GM12801 (cell line): ENCODE data around the gene ZNF423.

Experiments
- CTCF ChIP-seq: IDR thresholded peaks from one replicate; pipeline ENCODE4 v1.5.1; 2011; ENCODE audit warnings: control low read depth; ENCODE audit not compliant: insufficient read length; ENCODE audit errors: extremely low read depth

ZNF423 gene

DNA sequence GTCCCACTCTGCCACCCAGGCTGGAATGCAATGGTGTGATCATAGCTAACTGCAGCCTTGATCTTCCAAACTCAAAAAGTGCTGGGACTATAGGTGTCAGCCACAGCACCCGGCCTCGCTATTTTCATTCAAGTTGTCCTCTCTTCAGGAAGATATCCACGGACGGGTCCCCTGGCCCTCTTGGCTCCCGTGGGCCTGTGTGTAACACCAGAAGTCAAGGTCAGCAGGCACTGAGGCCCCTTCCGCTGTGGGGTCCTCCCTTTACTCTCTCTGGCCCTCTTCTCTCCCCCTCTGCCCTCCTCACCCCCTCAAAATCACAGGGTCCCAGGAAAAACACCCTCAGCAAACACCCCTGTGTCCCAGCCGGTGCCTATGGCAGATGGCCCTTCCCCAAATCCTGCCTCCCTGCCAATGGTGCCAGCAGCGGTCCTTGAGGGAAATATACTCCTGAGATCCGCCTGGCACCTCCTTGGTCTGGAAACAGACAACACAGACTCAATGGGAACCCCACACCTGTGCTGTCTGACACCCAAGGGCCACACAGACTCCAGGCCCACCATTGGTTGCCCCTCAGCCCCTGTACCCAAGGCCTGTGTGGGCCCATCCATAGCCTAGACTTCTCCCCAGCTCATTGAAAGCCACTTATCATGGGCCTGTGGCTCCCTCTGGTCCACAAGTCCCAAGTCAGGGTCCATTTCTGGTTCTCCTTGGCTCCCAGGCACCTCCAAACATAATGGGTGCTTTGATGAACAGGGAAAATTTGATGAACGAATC is 221.5 kb downstream of the ZNF423 start:
- TF ChIP-seq CTCF = no peak

DNA sequence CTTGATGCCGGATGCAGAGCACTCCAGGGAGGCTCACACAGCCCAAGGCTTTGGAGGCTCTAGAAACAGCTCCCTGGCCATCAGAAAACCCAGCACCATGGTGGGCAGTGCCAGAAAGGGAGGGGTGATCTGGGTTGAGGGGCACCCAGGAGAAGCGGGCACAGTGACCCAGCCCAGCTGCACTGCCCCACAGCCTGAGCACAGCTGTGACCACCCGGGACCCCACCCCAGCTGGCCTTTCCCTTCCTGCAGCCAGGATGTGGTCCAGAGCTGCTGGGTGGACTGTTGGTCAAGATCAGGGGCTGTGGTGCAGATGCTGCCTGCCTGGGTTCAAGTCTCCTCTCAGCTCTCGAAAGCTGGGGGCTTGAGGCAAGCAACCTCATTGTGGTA is 223.1 kb downstream of the ZNF423 start:
- no peak for TF ChIP-seq CTCF

- no peak for TF ChIP-seq CTCF
These were observed 223.7 kb downstream of the ZNF423 start for GRCh38 chr16:49632086-49632794.

- no peak for TF ChIP-seq CTCF
These were observed 224.5 kb downstream of the ZNF423 start for GRCh38 chr16:49631187-49632041.

DNA sequence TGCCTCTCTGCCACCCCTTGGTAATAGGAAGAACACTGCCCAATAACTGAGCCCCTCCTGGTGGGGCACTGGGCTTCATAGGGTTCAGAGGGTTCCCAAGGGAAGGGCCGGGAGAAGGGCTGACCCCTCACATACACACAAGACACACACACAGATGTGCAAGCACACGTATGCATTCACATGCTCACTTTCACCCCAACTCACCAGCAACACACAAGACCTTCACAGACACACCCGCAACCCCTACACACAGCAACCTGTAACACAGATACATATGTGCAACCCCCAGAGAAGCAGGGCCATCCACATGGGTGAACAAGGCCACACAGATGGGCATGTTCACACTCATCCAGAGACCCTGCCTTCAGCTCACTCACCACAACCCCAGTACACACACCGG is 225.1 kb downstream of the ZNF423 start:
- no peak for TF ChIP-seq CTCF

GRCh38 chr16:49629851-49630250 is 226.1 kb downstream of the ZNF423 start:
- TF ChIP-seq CTCF = no peak

DNA sequence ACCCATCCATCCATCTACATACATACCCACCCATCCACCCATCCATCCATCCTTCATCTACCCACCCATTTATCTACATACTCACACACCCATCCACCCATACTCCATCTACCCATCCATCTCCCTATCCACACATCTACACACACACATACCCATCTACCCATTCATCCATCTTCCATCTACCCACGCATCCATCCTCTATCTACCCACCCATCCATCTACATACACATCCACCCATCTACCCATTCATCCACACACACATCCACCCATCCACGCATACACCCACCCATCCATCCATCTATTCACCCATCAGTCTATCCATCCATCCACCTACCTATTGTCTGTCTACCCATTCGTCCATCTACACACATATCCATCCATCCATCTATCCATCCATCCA is 227.8 kb downstream of the ZNF423 start:
- TF ChIP-seq CTCF = no peak
